Vagina (tissue), 2 donors: ENCODE measurements around the gene ANAPC2. TPM values are rescaled to one million over a fixed set of nuclear protein-coding genes. Genes with fewer than 3 reads are reported as not detected.

Experiments used
- DNase-seq, 2 donors: peaks; one replicate each; pipeline ENCODE4 v3.0.0-alpha.2; 2017; ENCODE audit errors: extremely low spot score in 2 of 2
- H3K27ac ChIP-seq: fragments of 200-600 bp; sonication (generic); one replicate; pipeline ENCODE4 v1.5.1; 2019
- H3K27me3 ChIP-seq: fragments of 200-600 bp; sonication (generic); one replicate; pipeline ENCODE4 v1.5.1; 2019
- H3K36me3 ChIP-seq, 2 donors: fragments of 200-600 bp; sonication (generic); one replicate each; pipeline ENCODE4 v1.5.1; 2017 to 2019
- H3K4me1 ChIP-seq: fragments of 200-600 bp; sonication (generic); one replicate; pipeline ENCODE4 v1.5.1; 2019
- H3K4me3 ChIP-seq, 2 donors: fragments of 200-600 bp; sonication (generic); 1 replicate in 1 of 2; 2 replicates in 1 of 2; pipeline ENCODE4 v1.5.1; 2016 to 2019
- H3K9me3 ChIP-seq: fragments of 200-600 bp; sonication (generic); one replicate; pipeline ENCODE4 v1.5.1; 2019
- POLR2A ChIP-seq, 2 donors: fragments of 450-650 bp; IDR thresholded peaks; one replicate each; pipeline ENCODE4 v1.6.1; 2017; ENCODE audit warnings: antibody characterized with exemption in 2 of 2, mild to moderate bottlenecking in 2 of 2, moderate library complexity in 2 of 2
- POLR2AphosphoS5 ChIP-seq, 2 donors: sonication (generic); formaldehyde crosslinking; IDR thresholded peaks; one replicate each; pipeline ENCODE4 v1.9.0; 2017; ENCODE audit warnings: antibody characterized with exemption in 2 of 2, mild to moderate bottlenecking in 2 of 2, low read depth in 1 of 2; ENCODE audit not compliant: insufficient read depth in 1 of 2
- intact Hi-C: fragments of 100-400 bp; cut with DNase I; formaldehyde crosslinking; loops from one replicate; pipeline ENCODE4 v1.15.1; 2023
- total RNA-seq: library from RNA; depleted of rRNA; stranded (reverse); fragments of >200 nt; gene quantifications from one replicate; pipeline ENCODE4 v1.2.3, GENCODE V29; 2016
- TF ChIP-seq, protein P1 (sequence below), 3 experiments: fragments of 450-650 bp in 2 of 3; fragments of 200-600 bp in 1 of 3; sonication (generic) in 1 of 3; IDR thresholded peaks; one replicate each; pipeline ENCODE4 v1.5.1; 2017 to 2019; ENCODE audit warnings: antibody characterized with exemption in 3 of 3, mild to moderate bottlenecking in 2 of 3, moderate library complexity in 2 of 3

The ANAPC2 gene
- total RNA-seq, 1 donor from 2014 or later: 30.0 TPM

DNA sequence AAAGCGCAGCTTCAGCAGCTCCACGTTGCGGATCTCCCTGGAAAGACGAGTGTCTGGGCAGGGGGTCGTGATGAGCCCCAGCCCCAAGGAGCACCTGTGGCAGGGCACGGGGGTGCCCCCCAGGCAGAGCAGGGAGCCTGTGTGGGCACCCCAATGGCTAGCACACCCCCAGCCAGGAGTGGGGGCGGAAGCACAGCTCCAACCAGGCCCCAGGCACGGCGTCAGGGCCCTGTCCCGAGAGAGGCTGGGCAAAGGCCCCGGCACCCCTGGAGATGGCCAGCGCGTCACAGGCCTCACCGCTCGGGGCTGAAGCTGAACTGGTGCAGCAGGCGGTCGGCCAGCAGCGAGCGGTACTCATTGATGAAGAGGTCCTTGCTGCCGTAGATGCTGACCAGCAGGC is 7.9 kb downstream of the ANAPC2 start:
- TF ChIP-seq, protein P1, sequence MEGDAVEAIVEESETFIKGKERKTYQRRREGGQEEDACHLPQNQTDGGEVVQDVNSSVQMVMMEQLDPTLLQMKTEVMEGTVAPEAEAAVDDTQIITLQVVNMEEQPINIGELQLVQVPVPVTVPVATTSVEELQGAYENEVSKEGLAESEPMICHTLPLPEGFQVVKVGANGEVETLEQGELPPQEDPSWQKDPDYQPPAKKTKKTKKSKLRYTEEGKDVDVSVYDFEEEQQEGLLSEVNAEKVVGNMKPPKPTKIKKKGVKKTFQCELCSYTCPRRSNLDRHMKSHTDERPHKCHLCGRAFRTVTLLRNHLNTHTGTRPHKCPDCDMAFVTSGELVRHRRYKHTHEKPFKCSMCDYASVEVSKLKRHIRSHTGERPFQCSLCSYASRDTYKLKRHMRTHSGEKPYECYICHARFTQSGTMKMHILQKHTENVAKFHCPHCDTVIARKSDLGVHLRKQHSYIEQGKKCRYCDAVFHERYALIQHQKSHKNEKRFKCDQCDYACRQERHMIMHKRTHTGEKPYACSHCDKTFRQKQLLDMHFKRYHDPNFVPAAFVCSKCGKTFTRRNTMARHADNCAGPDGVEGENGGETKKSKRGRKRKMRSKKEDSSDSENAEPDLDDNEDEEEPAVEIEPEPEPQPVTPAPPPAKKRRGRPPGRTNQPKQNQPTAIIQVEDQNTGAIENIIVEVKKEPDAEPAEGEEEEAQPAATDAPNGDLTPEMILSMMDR (IDR thresholded peaks at IDR 0.05): no peak
- TF ChIP-seq POLR2A (IDR thresholded peaks at IDR 0.05): no peak
- no peak for TF ChIP-seq POLR2AphosphoS5 (IDR thresholded peaks at IDR 0.05; ENCODE audit: insufficient read depth in 1 of 2, low read depth in 1 of 2)
- peaks cover 0 to 59% of the 10 kb centered on the region in 2 donors for H3K36me3 ChIP-seq

DNA sequence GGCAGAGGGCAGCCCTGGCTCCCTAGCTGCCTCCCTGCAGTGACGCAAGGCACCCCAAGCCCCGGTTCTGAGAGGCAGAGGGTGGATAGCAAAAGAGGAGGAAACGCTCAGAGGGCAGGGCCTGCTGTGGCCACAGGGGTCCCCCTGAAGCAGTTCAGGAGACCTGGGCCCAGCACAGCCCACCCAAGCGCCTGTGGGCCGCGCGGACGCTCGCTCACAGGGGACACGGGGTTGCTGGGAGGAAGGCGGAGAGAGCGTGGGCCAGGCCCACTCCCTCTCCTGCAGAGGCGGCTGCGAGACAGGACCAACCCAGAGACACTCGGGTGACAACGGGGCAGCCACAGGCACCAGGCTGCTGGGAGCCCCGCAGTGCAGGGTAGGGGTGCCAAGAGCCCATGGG is 8.6 kb downstream of the ANAPC2 start:
- H3K4me3 ChIP-seq: no peak overlapping the region
- H3K27me3 ChIP-seq: no peaks in the 10 kb centered on the region
- no peak overlapping the region for H3K27ac ChIP-seq
- peaks cover 9% of the 10 kb centered on the region for H3K4me1 ChIP-seq
- no peak for DNase-seq
- no peaks in the 10 kb centered on the region for H3K9me3 ChIP-seq
- H3K36me3 ChIP-seq: peaks cover 0 to 55% of the 10 kb centered on the region in 2 donors
- intact Hi-C loops: no loop called here
- TF ChIP-seq, protein P1 (IDR thresholded peaks at IDR 0.05): no peak
- no peak for TF ChIP-seq POLR2AphosphoS5 (IDR thresholded peaks at IDR 0.05; ENCODE audit: insufficient read depth in 1 of 2, low read depth in 1 of 2)
- TF ChIP-seq POLR2A (IDR thresholded peaks at IDR 0.05): no peak

More for the DNA sequence above, 7.9 kb downstream of the ANAPC2 start:
- DNase-seq: no peak
- H3K9me3 ChIP-seq: no peaks in the 10 kb centered on the region
- intact Hi-C loops: no loop called here
- no peak overlapping the region for H3K27ac ChIP-seq
- H3K27me3 ChIP-seq: no peaks in the 10 kb centered on the region
- H3K4me3 ChIP-seq: no peak overlapping the region
- peaks cover 8% of the 10 kb centered on the region for H3K4me1 ChIP-seq

DNA sequence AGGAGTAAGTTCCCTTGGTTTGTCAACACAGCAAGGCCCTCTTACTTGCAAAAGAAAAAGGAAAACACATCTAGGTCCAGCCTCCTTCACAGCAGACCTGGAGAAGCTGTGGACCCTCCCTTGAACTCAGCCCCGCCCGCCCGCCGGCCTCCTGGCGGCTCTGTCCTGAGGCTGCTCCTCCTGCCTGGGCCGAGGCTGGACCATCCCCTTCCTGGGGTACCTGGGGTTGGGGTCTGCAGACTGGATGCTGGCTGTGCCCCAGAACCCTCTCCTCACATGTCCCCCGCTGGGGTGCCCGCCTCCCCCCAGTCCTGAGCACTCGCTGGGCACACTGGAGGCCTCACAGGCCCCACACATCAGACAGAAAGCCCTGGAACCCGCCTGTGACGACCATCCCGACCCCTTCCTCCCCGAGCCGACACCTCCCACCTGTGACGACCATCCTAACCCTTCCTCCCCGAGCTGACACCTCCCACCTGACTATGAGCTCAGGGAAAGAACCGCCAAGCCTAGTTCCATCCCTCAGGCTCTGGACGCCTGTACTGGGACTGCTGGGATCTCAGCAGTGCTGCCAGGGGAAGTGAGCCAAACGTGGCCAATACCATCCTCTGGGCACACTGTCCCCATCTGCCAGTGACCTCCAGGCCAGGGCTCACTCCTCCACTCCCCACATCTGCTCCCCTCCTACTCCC is 9.3 kb downstream of the ANAPC2 start:
- no peak overlapping the region for H3K27ac ChIP-seq
- DNase-seq: no peak
- no peaks in the 10 kb centered on the region for H3K27me3 ChIP-seq
- intact Hi-C loops: no loop called here
- no peak overlapping the region for H3K4me3 ChIP-seq
- H3K36me3 ChIP-seq: peaks cover 0 to 54% of the 10 kb centered on the region in 2 donors
- peaks cover 13% of the 10 kb centered on the region for H3K4me1 ChIP-seq
- H3K9me3 ChIP-seq: no peaks in the 10 kb centered on the region
- TF ChIP-seq POLR2AphosphoS5 (IDR thresholded peaks at IDR 0.05; ENCODE audit: insufficient read depth in 1 of 2, low read depth in 1 of 2): no peak
- TF ChIP-seq, protein P1 (IDR thresholded peaks at IDR 0.05): no peak
- TF ChIP-seq POLR2A (IDR thresholded peaks at IDR 0.05): no peak

DNA sequence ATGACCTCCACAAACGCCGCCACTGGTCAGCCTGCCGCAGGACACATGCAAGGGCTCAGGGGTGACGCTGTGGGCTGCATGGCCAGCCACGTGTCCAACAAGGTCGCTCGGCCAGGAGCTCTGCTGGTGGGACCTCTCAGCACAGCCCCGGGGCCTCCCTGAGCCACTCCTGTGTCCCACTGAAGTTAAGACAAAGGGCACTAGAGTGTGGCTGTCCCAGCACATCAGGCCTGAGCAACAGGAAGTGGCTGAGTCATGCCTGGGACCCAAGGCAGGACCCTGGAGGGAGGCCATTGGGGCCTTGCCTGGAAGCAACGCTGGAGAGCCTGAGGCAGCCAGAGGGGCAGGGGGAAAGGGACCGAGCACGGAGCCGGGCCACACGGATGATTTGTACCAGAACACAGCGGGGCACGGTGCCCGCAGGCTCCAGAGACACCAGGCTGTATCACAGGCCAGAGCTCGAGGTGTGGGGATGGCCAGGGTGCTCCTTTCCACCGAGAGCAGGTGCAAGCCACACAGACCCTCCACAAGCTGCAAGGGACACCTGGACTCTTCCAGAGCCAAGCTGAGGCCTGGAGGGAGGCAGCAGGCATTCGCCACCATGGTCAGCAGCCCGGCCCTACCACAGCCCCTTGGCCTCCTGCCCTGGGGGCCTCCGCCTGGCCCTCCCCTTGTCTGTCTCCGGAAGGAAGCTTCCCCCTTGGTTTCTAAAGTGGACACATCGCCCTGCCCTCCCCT is 10.0 kb downstream of the ANAPC2 start:
- Histone ChIP-seq H3K4me1 (peaks cover 13% of the 10 kb centered on the region), H3K9me3 (no peaks in the 10 kb centered on the region), H3K36me3 (peaks cover 0 to 47% of the 10 kb centered on the region in 2 donors), H3K27ac (no peak overlapping the region), H3K27me3 (no peaks in the 10 kb centered on the region), H3K4me3 (no peak overlapping the region)
- TF ChIP-seq POLR2AphosphoS5 (IDR thresholded peaks at IDR 0.05; ENCODE audit: insufficient read depth in 1 of 2, low read depth in 1 of 2) (no peak), POLR2A (IDR thresholded peaks at IDR 0.05) (no peak)
- TF ChIP-seq, protein P1 (IDR thresholded peaks at IDR 0.05): no peak
- DNase-seq: no peak
- intact Hi-C loops: no loop called here
